MM.1S (cell line): Measurements from ENCODE around the gene MRPL43.

Experiments
- DNase-seq: peaks from one replicate; pipeline ENCODE4 v3.0.0-alpha.2; 2015
- H2AFZ ChIP-seq: fragments of 300-600 bp; sonication (generic); 2 replicates; pipeline ENCODE4 v1.6.0; 2016; ENCODE audit warnings: antibody characterized with exemption, low read length
- H3F3A ChIP-seq: fragments of 300-600 bp; sonication (generic); 2 replicates; pipeline ENCODE4 v1.6.1; 2016; ENCODE audit warnings: mild to moderate bottlenecking, antibody characterized with exemption, low read length, moderate library complexity, mixed read lengths; ENCODE audit not compliant: insufficient read depth
- H3K27ac ChIP-seq: fragments of 300-600 bp; sonication (generic); 2 replicates; pipeline ENCODE4 v1.5.1; 2016; ENCODE audit warnings: mild to moderate bottlenecking, low read length
- H3K27me3 ChIP-seq: fragments of 300-600 bp; sonication (generic); replicated peaks from 2 replicates; pipeline ENCODE4 v1.6.0; 2016; ENCODE audit warnings: low read length; ENCODE audit not compliant: insufficient read depth
- H3K36me3 ChIP-seq: fragments of 300-600 bp; sonication (generic); replicated peaks from 2 replicates; pipeline ENCODE4 v1.6.1; 2016; ENCODE audit warnings: mild to moderate bottlenecking, low read length, mixed read lengths; ENCODE audit not compliant: insufficient read depth
- H3K4me1 ChIP-seq: fragments of 300-600 bp; sonication (generic); 2 replicates; pipeline ENCODE4 v1.6.1; 2016; ENCODE audit warnings: low read length, mixed read lengths
- H3K4me2 ChIP-seq: fragments of 300-600 bp; sonication (generic); 2 replicates; pipeline ENCODE4 v1.6.0; 2016; ENCODE audit warnings: low read depth, low read length
- H3K4me3 ChIP-seq: fragments of 300-600 bp; sonication (generic); 2 replicates; pipeline ENCODE4 v1.5.1; 2016; ENCODE audit warnings: low read length, mixed read lengths
- H3K79me2 ChIP-seq: fragments of 300-600 bp; sonication (generic); 2 replicates; pipeline ENCODE4 v1.6.1; 2016; ENCODE audit warnings: mixed run types, low read length, mixed read lengths
- H3K9ac ChIP-seq: fragments of 300-600 bp; sonication (generic); 2 replicates; pipeline ENCODE4 v1.6.1; 2016; ENCODE audit warnings: low read length, mixed read lengths
- H3K9me2 ChIP-seq: fragments of 300-600 bp; sonication (generic); replicated peaks from 2 replicates; pipeline ENCODE4 v1.6.1; 2016; ENCODE audit warnings: mild to moderate bottlenecking, low read length, mixed read lengths; ENCODE audit not compliant: insufficient read depth
- H3K9me3 ChIP-seq: fragments of 300-600 bp; sonication (generic); replicated peaks from 2 replicates; pipeline ENCODE4 v1.6.1; 2016; ENCODE audit warnings: mild to moderate bottlenecking, low read length, mixed read lengths; ENCODE audit not compliant: insufficient read depth
- H4K20me1 ChIP-seq: fragments of 300-600 bp; sonication (generic); 2 replicates; pipeline ENCODE4 v1.6.1; 2016; ENCODE audit warnings: mild to moderate bottlenecking, low read length, moderate library complexity, mixed read lengths; ENCODE audit not compliant: insufficient read depth
- CTCF ChIP-seq: fragments of 300-600 bp; sonication (generic); IDR thresholded peaks from 2 replicates; pipeline ENCODE4 v1.5.1; 2016; ENCODE audit warnings: antibody characterized with exemption, low read length, mixed read lengths
- EZH2 ChIP-seq: fragments of 300-600 bp; sonication (generic); optimal IDR thresholded peaks from 2 replicates; pipeline ENCODE3; 2017; ENCODE audit warnings: low read depth, mild to moderate bottlenecking, antibody characterized with exemption, low read length, mixed read lengths
- EZH2phosphoT487 ChIP-seq: fragments of 300-600 bp; sonication (generic); IDR thresholded peaks from 2 replicates; pipeline ENCODE4 v1.6.1; 2018; ENCODE audit warnings: antibody characterized with exemption, low read length

Gene MRPL43

DNA sequence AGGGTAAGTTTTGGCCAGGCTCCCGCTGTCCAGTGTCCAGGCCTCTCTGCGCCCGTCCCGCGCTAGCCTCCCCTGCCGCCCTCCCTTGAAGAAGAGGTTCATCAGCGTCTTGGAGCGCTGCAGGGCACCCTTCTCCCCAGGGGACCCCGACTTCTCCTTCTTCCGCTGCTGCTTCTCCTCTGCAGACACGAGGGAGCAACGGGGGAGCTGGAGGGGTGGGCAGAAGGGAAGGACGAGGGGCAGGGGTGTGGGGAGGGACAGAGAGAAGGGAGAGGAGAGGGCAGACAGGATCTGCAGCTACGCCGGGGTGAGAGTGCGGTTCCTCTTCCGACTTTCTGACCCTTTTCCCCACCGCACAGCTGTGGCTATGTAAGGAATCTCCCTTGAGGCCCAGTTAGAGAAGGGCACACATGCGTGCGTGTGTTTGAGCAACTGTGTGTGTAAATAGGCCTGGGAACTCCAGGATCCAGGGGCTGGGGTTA is 30.9 kb upstream of the MRPL43 start:
- peaks cover 42% of the 10 kb centered on the region for H3K27me3 ChIP-seq
- H3K4me3 ChIP-seq = no peak overlapping the region
- H2AFZ ChIP-seq = no peak overlapping the region
- H3K36me3 ChIP-seq = no peaks in the 10 kb centered on the region
- no peaks in the 10 kb centered on the region for H4K20me1 ChIP-seq
- no peaks in the 10 kb centered on the region for H3K9me2 ChIP-seq
- H3K27ac ChIP-seq = no peak overlapping the region
- no peak overlapping the region for H3K4me2 ChIP-seq
- TF ChIP-seq EZH2 (no peak), CTCF (no peak), EZH2phosphoT487 (no peak)
- no peak overlapping the region for H3K9ac ChIP-seq
- peaks cover 6% of the 10 kb centered on the region; the same call in 1 of the 2 replicates for H3K4me1 ChIP-seq
- H3F3A ChIP-seq = no peaks in the 10 kb centered on the region
- no peak for DNase-seq
- no peaks in the 10 kb centered on the region for H3K9me3 ChIP-seq
- H3K79me2 ChIP-seq = no peaks in the 10 kb centered on the region

- TF ChIP-seq EZH2 (no peak), CTCF (no peak), EZH2phosphoT487 (no peak)
- Histone ChIP-seq H3K4me1 (peaks cover 9% of the 10 kb centered on the region; the same call in 1 of the 2 replicates), H3K9me2 (no peaks in the 10 kb centered on the region), H3K79me2 (no peaks in the 10 kb centered on the region), H2AFZ (no peak overlapping the region), H3K9me3 (no peaks in the 10 kb centered on the region), H3K27me3 (peaks cover 42% of the 10 kb centered on the region), H3K4me2 (no peak overlapping the region), H3F3A (no peaks in the 10 kb centered on the region), H3K4me3 (no peak overlapping the region), H3K27ac (no peak overlapping the region), H4K20me1 (no peaks in the 10 kb centered on the region), H3K9ac (no peak overlapping the region), H3K36me3 (no peaks in the 10 kb centered on the region)
- no peak for DNase-seq
Observed at GRCh38 chr10:101016814-101017213, 29.5 kb upstream of the MRPL43 start.

DNA sequence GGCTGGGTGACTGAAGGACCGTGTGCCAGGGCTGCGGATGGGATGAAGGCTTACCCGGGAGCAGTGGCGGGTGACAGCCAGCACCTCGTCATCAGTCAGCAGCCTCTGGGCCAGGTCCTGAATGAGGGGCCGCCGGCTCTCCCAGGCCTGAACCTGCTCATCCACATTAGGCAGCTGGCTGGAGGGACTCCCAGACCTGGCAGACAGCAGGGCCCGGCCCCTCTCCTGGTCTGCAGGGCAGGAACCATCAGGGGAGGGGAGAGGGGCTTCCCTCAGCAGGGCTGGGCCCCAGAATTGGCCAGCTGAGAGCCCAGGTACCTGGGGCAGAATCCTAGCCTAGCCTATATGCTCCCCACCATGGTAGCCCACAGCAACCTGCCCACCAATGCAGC is 28.3 kb upstream of the MRPL43 start:
- Histone ChIP-seq H3K4me3 (no peak overlapping the region), H3K27me3 (peaks cover 40% of the 10 kb centered on the region), H2AFZ (no peak overlapping the region), H3K4me1 (peaks cover 9% of the 10 kb centered on the region; the same call in 1 of the 2 replicates), H3K9me2 (no peaks in the 10 kb centered on the region), H3K36me3 (no peaks in the 10 kb centered on the region), H3K27ac (no peak overlapping the region), H4K20me1 (no peaks in the 10 kb centered on the region), H3K79me2 (no peaks in the 10 kb centered on the region), H3K9ac (no peak overlapping the region), H3K9me3 (no peaks in the 10 kb centered on the region), H3F3A (no peaks in the 10 kb centered on the region), H3K4me2 (no peak overlapping the region)
- no peak for DNase-seq
- TF ChIP-seq EZH2 (no peak), EZH2phosphoT487 (no peak)

- no peaks in the 10 kb centered on the region for H3F3A ChIP-seq
- no peak overlapping the region for H3K4me2 ChIP-seq
- no peak for DNase-seq
- no peaks in the 10 kb centered on the region for H3K9me3 ChIP-seq
- no peak overlapping the region for H3K9ac ChIP-seq
- TF ChIP-seq EZH2phosphoT487 (no peak), EZH2 (no peak), CTCF (no peak)
- no peak overlapping the region for H2AFZ ChIP-seq
- no peaks in the 10 kb centered on the region for H4K20me1 ChIP-seq
- H3K4me3 ChIP-seq = no peak overlapping the region
- peaks cover 36% of the 10 kb centered on the region for H3K27me3 ChIP-seq
- H3K9me2 ChIP-seq = no peaks in the 10 kb centered on the region
- H3K27ac ChIP-seq = no peak overlapping the region
- no peaks in the 10 kb centered on the region for H3K36me3 ChIP-seq
- peaks cover 9% of the 10 kb centered on the region; the same call in 1 of the 2 replicates for H3K4me1 ChIP-seq
- H3K79me2 ChIP-seq = no peaks in the 10 kb centered on the region
Observed at GRCh38 chr10:101014966-101015581, 27.8 kb upstream of the MRPL43 start.
